Activated gamma-delta T cell treated with Interleukin-2 at 50 U/mL for 16 hours (primary cell): Measurements from ENCODE around the gene IKZF3.
"Not testable (repeated sequence)": the region's sequence is repeated elsewhere in the genome, so short reads cannot be mapped to it uniquely, and the experiment has no call there.

Experiments used
- DNase-seq: peaks from one replicate; pipeline ENCODE4 v3.0.0-alpha.2; 2020

IKZF3 gene

GRCh38 chr17:39855911-39856649 lies 8.0 kb downstream of the IKZF3 start:
- not testable (repeated sequence) for DNase-seq

- DNase-seq, result no peak
These were observed 9.2 kb downstream of the IKZF3 start for GRCh38 chr17:39854909-39855308.

- no peak for DNase-seq
These were observed 11.9 kb downstream of the IKZF3 start for GRCh38 chr17:39852239-39852638.

GRCh38 chr17:39850186-39850585 lies 13.9 kb downstream of the IKZF3 start:
- DNase-seq, result not testable (repeated sequence)

GRCh38 chr17:39848600-39848999 lies 15.5 kb downstream of the IKZF3 start:
- no peak for DNase-seq

- DNase-seq, result no peak
These were observed 17.9 kb downstream of the IKZF3 start for GRCh38 chr17:39846205-39846604.

- no peak for DNase-seq
These were observed 18.9 kb downstream of the IKZF3 start for GRCh38 chr17:39845052-39845846.

GRCh38 chr17:39841134-39841683 lies 22.9 kb downstream of the IKZF3 start:
- DNase-seq, result no peak

GRCh38 chr17:39838784-39839183 lies 25.3 kb downstream of the IKZF3 start:
- DNase-seq, result no peak

GRCh38 chr17:39838057-39838456 lies 26.1 kb downstream of the IKZF3 start:
- DNase-seq, result no peak

GRCh38 chr17:39836117-39836516 lies 28.0 kb downstream of the IKZF3 start:
- DNase-seq, result no peak

- DNase-seq, result no peak
These were observed 28.9 kb downstream of the IKZF3 start for GRCh38 chr17:39835038-39835786.

GRCh38 chr17:39834017-39834416 lies 30.1 kb downstream of the IKZF3 start:
- DNase-seq, result no peak

GRCh38 chr17:39831588-39831987 lies 32.5 kb downstream of the IKZF3 start:
- DNase-seq, result no peak

- DNase-seq, result no peak
These were observed 35.7 kb downstream of the IKZF3 start for GRCh38 chr17:39828443-39828842.

- no peak for DNase-seq
These were observed 37.8 kb downstream of the IKZF3 start for GRCh38 chr17:39826334-39826733.

GRCh38 chr17:39823407-39824054 lies 40.6 kb downstream of the IKZF3 start:
- DNase-seq, result no peak

GRCh38 chr17:39822051-39822451 lies 42.1 kb downstream of the IKZF3 start:
- DNase-seq, result no peak

GRCh38 chr17:39820987-39821386 lies 43.1 kb downstream of the IKZF3 start:
- no peak for DNase-seq

GRCh38 chr17:39820541-39820940 lies 43.6 kb downstream of the IKZF3 start:
- DNase-seq, result no peak

- no peak for DNase-seq
These were observed 45.6 kb downstream of the IKZF3 start for GRCh38 chr17:39818358-39819000.

GRCh38 chr17:39816272-39816671 lies 47.8 kb downstream of the IKZF3 start:
- DNase-seq, result no peak
